ENCODE results near the gene RELN.
"Not testable (repeated sequence)": the region's sequence is repeated elsewhere in the genome, so short reads cannot be mapped to it uniquely, and the experiment has no call there.

RELN gene

DNA sequence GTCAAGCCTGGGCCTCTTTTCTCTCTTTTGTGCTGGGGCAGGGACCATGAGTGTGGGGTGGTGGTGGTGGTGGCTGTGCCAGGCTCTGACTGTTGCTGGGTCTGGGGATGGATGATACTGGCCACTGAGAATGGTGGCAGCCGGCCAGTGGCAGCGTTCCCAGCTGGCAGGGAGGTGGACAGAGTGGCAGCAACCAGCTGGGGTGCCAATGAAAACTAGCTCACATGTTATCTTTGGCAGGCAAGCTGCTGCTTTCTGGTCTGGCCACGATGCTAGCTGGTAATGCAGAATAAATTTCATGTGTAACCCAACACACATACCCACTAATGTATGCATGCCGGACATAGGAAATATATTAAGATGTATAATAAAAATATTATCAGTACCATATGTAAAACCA is 448.4 kb downstream of the RELN start:
- DNase-seq = no peak

DNA sequence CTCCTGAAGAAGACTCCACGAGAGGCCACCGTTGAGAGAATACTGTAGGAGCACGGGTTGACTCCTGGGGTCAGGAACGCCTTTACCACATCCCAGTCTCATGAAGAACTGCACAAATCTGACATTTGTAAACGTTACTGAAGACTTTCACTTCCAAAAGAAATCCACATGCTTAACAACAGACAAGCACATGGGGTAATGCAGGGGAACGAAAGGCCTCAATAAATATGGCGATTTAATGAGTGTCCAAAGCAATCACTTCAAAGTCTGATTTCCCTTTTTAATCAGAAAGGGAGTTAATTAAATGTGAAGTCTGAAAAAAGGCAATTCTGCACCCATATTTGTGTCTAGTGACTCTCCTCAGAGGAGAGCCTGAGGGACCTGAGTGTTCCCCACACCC is 449.1 kb downstream of the RELN start:
- no peak for DNase-seq

GRCh38 chr7:103539875-103540274 is 449.6 kb downstream of the RELN start:
- no peak for DNase-seq

- no peak for DNase-seq
Observed at GRCh38 chr7:103538964-103539709, 450.3 kb downstream of the RELN start.

DNA sequence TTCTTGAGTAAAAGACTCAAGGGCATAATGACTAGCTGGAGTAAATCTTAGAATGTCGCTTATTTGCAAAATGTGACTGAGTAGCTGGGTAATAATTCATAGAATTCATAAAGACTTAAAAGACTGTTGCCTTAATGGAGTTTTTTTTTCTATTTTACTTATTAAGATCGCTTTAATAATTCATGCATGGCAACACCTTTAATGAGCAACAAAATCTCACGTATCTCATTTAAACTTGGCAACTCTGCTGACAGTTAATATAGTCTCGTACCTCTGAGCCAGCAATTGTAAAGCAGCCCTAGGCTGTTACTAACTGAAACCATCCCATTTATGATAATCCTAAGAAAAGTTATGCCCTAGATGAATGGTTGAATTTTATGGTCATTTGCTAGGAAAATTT is 455.7 kb downstream of the RELN start:
- DNase-seq = no peak

DNA sequence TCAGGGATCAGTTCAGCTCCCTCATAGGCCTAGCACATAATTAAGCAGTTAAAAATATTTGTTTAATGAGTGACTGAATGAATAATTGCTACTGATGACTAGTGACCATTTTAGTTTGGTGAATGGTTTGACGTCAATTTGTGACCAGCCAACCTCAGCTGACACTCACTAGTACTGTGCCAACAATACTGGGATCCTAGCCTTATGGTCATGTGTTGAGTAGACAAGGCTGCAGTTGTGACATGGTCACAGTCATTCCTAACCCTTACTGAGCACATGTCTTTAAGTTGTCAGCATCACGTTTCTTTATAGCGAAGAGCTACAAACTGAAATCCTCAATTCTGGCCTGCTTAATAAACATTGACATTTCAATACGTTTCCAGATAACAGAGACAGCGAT is 456.5 kb downstream of the RELN start:
- DNase-seq = no peak

DNA sequence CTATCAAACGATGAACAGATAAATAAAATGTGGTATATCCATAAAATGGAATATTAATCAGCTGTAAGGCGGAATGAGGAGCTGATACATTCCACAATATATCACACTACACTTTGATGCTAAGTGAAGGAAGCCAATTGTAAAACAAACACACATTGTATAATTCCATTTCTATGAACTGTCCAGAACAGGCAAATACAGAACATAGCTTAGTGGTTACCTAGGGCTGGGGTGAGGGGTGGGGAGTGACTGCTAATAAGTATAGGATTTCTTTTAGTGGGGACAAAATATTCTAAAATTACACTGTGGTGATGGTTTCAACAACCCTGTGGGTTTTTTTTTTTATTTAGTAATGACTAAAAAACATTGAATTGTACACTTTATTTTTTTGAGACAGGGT is 461.3 kb downstream of the RELN start:
- no peak for DNase-seq

DNA sequence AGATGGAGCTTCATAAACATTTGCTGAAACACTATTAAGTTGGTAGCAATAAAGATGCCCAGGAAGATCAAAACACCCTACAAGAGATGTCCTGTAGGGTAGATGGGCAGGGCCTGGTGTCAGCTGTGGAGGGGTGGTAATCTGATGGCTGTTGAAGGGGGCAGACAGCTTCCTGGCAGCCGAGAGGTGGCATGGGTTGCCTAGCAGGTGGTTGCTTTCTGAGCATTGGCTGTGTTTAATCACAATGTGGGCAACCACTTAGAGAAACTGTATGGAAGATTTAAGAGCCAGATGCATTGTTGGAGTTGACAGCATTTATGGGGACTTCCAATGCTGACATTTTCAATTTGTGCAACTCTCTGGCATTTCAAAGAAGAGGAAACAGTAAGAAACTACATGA is 463.5 kb downstream of the RELN start:
- DNase-seq = no peak

DNA sequence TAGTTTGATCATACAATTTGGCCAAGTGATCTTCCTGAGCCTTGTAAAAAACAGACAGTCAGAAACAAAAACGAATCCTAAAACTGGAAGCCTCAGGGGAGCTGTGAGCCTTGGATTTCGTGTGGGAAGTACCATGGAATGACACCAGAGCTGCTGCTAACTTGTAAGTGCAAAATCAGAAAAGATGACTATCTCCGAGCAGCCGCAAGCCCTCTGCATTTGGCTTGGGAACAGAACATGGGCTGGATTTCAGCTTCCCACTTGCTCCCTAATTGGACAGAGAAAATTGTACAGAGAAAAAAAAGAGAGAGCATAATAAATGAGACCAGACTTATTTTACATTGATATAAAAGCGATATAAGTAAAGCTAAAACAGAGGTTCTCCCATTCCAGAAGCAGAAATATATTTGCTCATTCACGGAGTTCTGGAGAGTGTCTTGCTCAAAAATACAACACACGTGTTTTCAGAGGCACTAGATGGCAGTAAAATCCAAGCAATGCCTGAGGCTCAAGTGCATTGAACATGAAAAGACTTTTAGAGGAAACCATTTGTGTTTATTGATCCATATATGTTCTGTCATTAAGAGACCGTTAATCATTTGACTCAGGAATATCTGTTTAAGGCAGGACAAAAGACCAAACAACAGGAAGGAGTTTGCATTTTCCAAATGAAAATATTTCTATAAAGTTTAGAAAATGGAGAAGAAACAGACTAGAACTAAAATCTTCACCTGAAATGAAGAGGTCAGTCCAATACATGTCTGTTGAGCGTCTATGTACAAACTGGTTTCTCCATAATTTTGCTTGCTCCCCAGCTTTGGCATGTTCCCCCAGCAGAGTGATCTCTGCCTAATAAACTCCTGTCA is 465.2 kb downstream of the RELN start:
- DNase-seq = peak; percentile 22

- no peak for DNase-seq
Observed at GRCh38 chr7:103521937-103522336, 467.5 kb downstream of the RELN start.

- peak; percentile 19 for DNase-seq
Observed at GRCh38 chr7:103504505-103505135, 484.8 kb downstream of the RELN start.

DNA sequence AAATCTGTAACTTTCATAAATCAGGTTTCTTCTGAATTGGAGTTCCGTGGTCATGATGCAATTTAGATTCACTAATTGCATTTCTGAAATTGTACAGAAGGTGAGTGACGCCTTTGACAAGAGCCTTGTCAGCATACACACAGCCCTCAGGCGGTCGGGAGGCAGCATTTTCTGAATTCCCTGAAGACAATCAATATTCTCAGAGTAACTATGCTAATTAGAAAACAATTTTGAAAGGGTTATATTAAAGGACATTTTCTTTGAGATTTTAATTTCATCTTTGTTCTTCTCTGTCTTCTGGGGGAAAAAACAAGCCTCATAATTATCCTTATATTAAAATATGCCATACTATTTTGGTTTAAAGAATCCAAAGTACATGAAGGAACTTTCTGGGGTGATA is 488.3 kb downstream of the RELN start:
- no peak for DNase-seq

GRCh38 chr7:103499976-103500375 is 489.5 kb downstream of the RELN start:
- no peak for DNase-seq

DNA sequence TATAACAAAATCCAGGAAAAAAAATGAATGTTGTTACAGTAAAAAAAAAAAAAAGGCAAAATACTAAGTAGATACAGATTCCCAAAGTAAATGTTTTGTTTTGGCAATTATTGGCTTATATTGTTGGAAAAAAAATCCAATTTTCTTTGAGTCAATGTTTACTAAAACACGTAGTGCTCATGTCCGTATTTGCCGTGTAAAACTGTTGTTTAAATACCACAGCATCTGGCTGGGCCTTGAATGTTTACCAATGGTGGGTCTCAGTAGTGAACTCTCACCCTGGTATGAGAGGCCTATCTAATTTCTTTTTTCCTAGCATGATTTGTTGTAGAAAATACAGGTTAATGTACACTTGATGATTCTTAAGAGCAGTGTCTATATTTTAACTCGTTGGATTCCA is 502.0 kb downstream of the RELN start:
- DNase-seq = no peak

- not testable (repeated sequence) for DNase-seq
Observed at GRCh38 chr7:103486873-103487272, 502.6 kb downstream of the RELN start.

- DNase-seq = no peak
Observed at GRCh38 chr7:103480771-103481170, 508.7 kb downstream of the RELN start.

- no peak for DNase-seq
Observed at GRCh38 chr7:103474956-103475355, 514.5 kb downstream of the RELN start.

- DNase-seq = no peak
Observed at GRCh38 chr7:103469095-103469948, 520.1 kb downstream of the RELN start.

GRCh38 chr7:103466814-103467213 is 522.6 kb downstream of the RELN start:
- DNase-seq = no peak

- DNase-seq = no peak
Observed at GRCh38 chr7:103462358-103462757, 527.1 kb downstream of the RELN start.

DNA sequence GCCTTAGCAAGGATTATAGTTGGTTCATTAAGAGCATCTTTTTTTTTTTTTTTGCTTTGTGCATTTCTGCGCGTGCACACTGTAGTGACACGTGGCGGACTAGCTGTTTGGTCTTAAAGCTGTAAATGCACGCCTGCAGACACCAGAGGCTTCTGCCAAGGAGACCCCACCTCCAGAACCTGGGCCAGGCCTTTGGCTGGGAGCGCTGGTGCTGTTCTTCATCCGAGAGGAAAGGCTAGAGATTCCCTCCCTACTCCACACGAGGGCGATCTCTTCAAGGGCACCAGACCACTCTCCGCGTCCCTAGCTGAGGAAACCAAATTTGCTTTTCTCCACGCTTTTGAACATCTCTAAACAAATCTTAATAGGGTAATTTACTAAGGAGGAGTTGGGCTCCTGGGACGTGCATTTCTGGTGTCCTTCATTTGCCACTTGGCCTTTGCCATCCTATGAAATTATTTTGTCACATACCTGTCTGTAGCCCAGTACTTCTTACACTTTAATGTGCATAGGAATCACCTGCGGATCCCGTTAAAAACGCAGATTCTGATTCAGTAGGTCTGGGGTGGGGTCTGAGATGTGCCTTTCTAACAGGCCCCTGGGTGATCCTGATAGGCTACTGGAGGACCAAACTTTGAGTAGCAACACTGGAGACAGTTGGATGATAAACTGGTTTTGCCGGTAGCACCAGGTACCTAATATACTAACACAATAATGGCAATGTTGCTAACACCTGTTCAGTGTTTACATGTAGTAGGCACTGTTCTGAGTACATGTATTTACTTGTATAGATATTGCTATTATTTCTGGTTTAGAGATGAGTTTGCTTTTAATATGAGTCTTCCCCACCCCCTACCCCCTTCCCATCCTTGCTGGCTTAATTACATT is 542.1 kb downstream of the RELN start:
- peak; percentile 61 for DNase-seq

GRCh38 chr7:103446049-103446520 is 543.4 kb downstream of the RELN start, which contains the start of gene SLC26A5:
Gene SLC26A5, minus strand, starts transcription at chr7:103446207. Its CDS starts 24,693 bp downstream, at chr7:103421514.
- DNase-seq = no peak

Data from hematopoietic multipotent progenitor cell treated with erythropoietin and hydrocortisone succinate and interleukin-3 and kit ligand, for 8 days (in vitro differentiated cells).